Stimulated activated CD8-positive, alpha-beta memory T cell treated with anti-CD3 and anti-CD28 coated beads, Interleukin-7, amount 100 ng/mL, for 4 hours (primary cell): Measurements from ENCODE around the gene XYLT1.
A peak's percentile ranks its signal among the peaks of the same experiment; 100 is the strongest.
"Not testable (repeated sequence)": the region's sequence is repeated elsewhere in the genome, so short reads cannot be mapped to it uniquely, and the experiment has no call there.

ENCODE experiments used
- DNase-seq, 2 donors: peaks; one replicate each; pipeline ENCODE4 v3.0.0-alpha.2; 2020; ENCODE audit warnings: low read depth in 2 of 2

XYLT1 gene

GRCh38 chr16:17431012-17431411 lies 39.7 kb downstream of the XYLT1 start:
- DNase-seq, result no peak

- DNase-seq, result no peak
Observed at GRCh38 chr16:17426451-17426850, 44.3 kb downstream of the XYLT1 start.

- no peak for DNase-seq
Observed at GRCh38 chr16:17424771-17425170, 46.0 kb downstream of the XYLT1 start.

GRCh38 chr16:17423221-17423620 lies 47.5 kb downstream of the XYLT1 start:
- DNase-seq, result no peak

GRCh38 chr16:17420816-17421215 lies 49.9 kb downstream of the XYLT1 start:
- no peak for DNase-seq

- DNase-seq, result no peak
Observed at GRCh38 chr16:17419266-17419665, 51.5 kb downstream of the XYLT1 start.

GRCh38 chr16:17417740-17418139 lies 53.0 kb downstream of the XYLT1 start:
- no peak for DNase-seq

- DNase-seq, result peak; percentile 17 to 33
Observed at GRCh38 chr16:17416461-17417311, 54.1 kb downstream of the XYLT1 start.

- no peak for DNase-seq
Observed at GRCh38 chr16:17414916-17415315, 55.8 kb downstream of the XYLT1 start.

- no peak for DNase-seq
Observed at GRCh38 chr16:17414421-17414820, 56.3 kb downstream of the XYLT1 start.

- no peak for DNase-seq
Observed at GRCh38 chr16:17413508-17413907, 57.3 kb downstream of the XYLT1 start.

GRCh38 chr16:17412791-17413190 lies 58.0 kb downstream of the XYLT1 start:
- no peak for DNase-seq

- DNase-seq, result no peak
Observed at GRCh38 chr16:17412221-17412620, 58.5 kb downstream of the XYLT1 start.

GRCh38 chr16:17411263-17411662 lies 59.5 kb downstream of the XYLT1 start:
- DNase-seq, result no peak

GRCh38 chr16:17410316-17410715 lies 60.4 kb downstream of the XYLT1 start:
- not testable (repeated sequence) for DNase-seq

- no peak for DNase-seq
Observed at GRCh38 chr16:17409894-17410293, 60.9 kb downstream of the XYLT1 start.

- DNase-seq, result no peak
Observed at GRCh38 chr16:17408955-17409441, 61.8 kb downstream of the XYLT1 start.

GRCh38 chr16:17408296-17408695 lies 62.5 kb downstream of the XYLT1 start:
- DNase-seq, result no peak

- DNase-seq, result no peak
Observed at GRCh38 chr16:17407321-17407720, 63.4 kb downstream of the XYLT1 start.

- DNase-seq, result no peak
Observed at GRCh38 chr16:17404941-17405689, 65.6 kb downstream of the XYLT1 start.

GRCh38 chr16:17403859-17404545 lies 66.8 kb downstream of the XYLT1 start:
- no peak for DNase-seq

- DNase-seq, result no peak
Observed at GRCh38 chr16:17403156-17403809, 67.5 kb downstream of the XYLT1 start.
